ENCODE measurements around the gene GPR32.

The GPR32 gene

GRCh38 chr19:50803633-50804419 is 33.6 kb downstream of the GPR32 start:
- Histone ChIP-seq H3K36me3 (ENCODE audit: control insufficient read depth in 2 of 2, insufficient read depth in 1 of 2, low read length in 2 of 2) (peaks cover 32 to 47% of the 10 kb centered on the region in 2 experiments), H3K4me1 (ENCODE audit: control insufficient read depth, insufficient read depth, low read length) (peaks cover 11% of the 10 kb centered on the region), H3K4me3 (ENCODE audit: low read depth, low read length) (peak overlapping the region; percentile 79), H3K27ac (ENCODE audit: extremely low read depth, low read depth, low read length) (peak overlapping the region; percentile 99), H3K9me3 (ENCODE audit: control insufficient read depth, insufficient read depth, low read depth, low read length) (no peaks in the 10 kb centered on the region)
- CTCF ChIA-PET, result interaction anchor here (0.6 to 6.5 kb wide), 2 partner anchors 118 to 452 kb away, joined by 3 to 52 read pairs; no protein-coding TSS in a partner anchor
- POLR2A ChIA-PET, result interaction anchor here (0.6 to 5.3 kb wide), 19 partner anchors 11 to 601 kb away, joined by 3 to 85 read pairs (median 5); partner anchors contain the start of genes ACP4, KLK15 and MYH14
- no peak for TF ChIP-seq PBX3 (CRISPR knock-in tag; IDR thresholded peaks at IDR 0.05)
- TF ChIP-seq GLIS2 (tag by site-specific recombination; IDR thresholded peaks at IDR 0.05), result peak; percentile 63; the same call in 1 of the 2 replicates
- TF ChIP-seq PATZ1 (tag by site-specific recombination; IDR thresholded peaks at IDR 0.05), result peak; percentile 25; the same call in 1 of the 2 replicates
- TF ChIP-seq GLIS1 (tag by site-specific recombination; IDR thresholded peaks at IDR 0.05), result peak; percentile 41
- TF ChIP-seq PRDM1 (tag by site-specific recombination; IDR thresholded peaks at IDR 0.05), result peak; percentile 51; the same call in 1 of the 2 replicates
- TF ChIP-seq ZBTB10 (tag by site-specific recombination; IDR thresholded peaks at IDR 0.05), result 0 out of 2 replicates have a peak, but pooled peaks have one; percentile 16
- TF ChIP-seq ZNF610 (tag by site-specific recombination; IDR thresholded peaks at IDR 0.05; ENCODE audit: borderline replicate concordance), result no peak
- TF ChIP-seq ZNF398 (tag by site-specific recombination; IDR thresholded peaks at IDR 0.05), result peak; percentile 7; the same call in 1 of the 2 replicates

- POLR2A ChIA-PET, result interaction anchor here (0.6 to 5.3 kb wide), 42 partner anchors 9 to 601 kb away, joined by 3 to 85 read pairs (median 4); partner anchors contain the start of genes ACP4, CLEC11A, JOSD2 and KLK15
- CTCF ChIA-PET, result interaction anchor here (0.7 to 6.5 kb wide), 5 partner anchors 22 to 279 kb away, joined by 3 to 52 read pairs (median 4); no protein-coding TSS in a partner anchor
- H3K4me3 ChIP-seq (ENCODE audit: low read depth, low read length), result peak overlapping the region; percentile 79
- H3K27ac ChIP-seq (ENCODE audit: extremely low read depth, low read depth, low read length), result peak overlapping the region; percentile 99
- H3K36me3 ChIP-seq (ENCODE audit: control insufficient read depth in 2 of 2, insufficient read depth in 1 of 2, low read length in 2 of 2), result peaks cover 32 to 38% of the 10 kb centered on the region in 2 experiments
- peaks cover 11% of the 10 kb centered on the region for H3K4me1 ChIP-seq (ENCODE audit: control insufficient read depth, insufficient read depth, low read length)
- no peaks in the 10 kb centered on the region for H3K9me3 ChIP-seq (ENCODE audit: control insufficient read depth, insufficient read depth, low read depth, low read length)
- TF ChIP-seq ZNF518A (tag by site-specific recombination; conservative IDR thresholded peaks at IDR 0.05; ENCODE audit: low read depth), result 0 out of 2 replicates have a peak, but pooled peaks have one; percentile 41
- TF ChIP-seq ZNF664 (tag by site-specific recombination; IDR thresholded peaks at IDR 0.05), result no peak
- TF ChIP-seq ZSCAN30 (tag by site-specific recombination; IDR thresholded peaks at IDR 0.05), result peak; percentile 76
- TF ChIP-seq ZNF350 (tag by site-specific recombination; IDR thresholded peaks at IDR 0.05), result no peak
- no peak for TF ChIP-seq MYNN (tag by site-specific recombination; IDR thresholded peaks at IDR 0.05; ENCODE audit: borderline replicate concordance)
- TF ChIP-seq ZNF280C (tag by site-specific recombination; IDR thresholded peaks at IDR 0.05), result no peak
Observed at GRCh38 chr19:50804420-50805272, 34.4 kb downstream of the GPR32 start.
